WERI-Rb-1 (cell line): Measurements from ENCODE around the gene KCNK5.

Source experiments
- DNase-seq: peaks from one replicate; pipeline ENCODE4 v3.0.0-alpha.2; 2020
- H3K27ac ChIP-seq: fragments of 250-450 bp; sonication (Bioruptor Pico); 2 replicates; pipeline ENCODE4 v1.5.1; 2020; ENCODE audit warnings: mild to moderate bottlenecking, moderate library complexity
- H3K27me3 ChIP-seq: fragments of 250-450 bp; sonication (Bioruptor Pico); 2 replicates; pipeline ENCODE4 v1.5.1; 2021; ENCODE audit warnings: mild to moderate bottlenecking, low read depth, moderate library complexity; ENCODE audit not compliant: insufficient read depth, severe bottlenecking
- H3K36me3 ChIP-seq: fragments of 250-450 bp; sonication (Bioruptor Pico); 2 replicates; pipeline ENCODE4 v1.5.1; 2020; ENCODE audit warnings: mild to moderate bottlenecking, moderate library complexity
- H3K4me3 ChIP-seq: 2 replicates; pipeline ENCODE4 v1.5.1; 2011; ENCODE audit warnings: low read depth, mild to moderate bottlenecking, control low read depth, low read length
- H3K9me3 ChIP-seq: fragments of 250-450 bp; sonication (Bioruptor Pico); 2 replicates; pipeline ENCODE4 v1.5.1; 2021; ENCODE audit warnings: mild to moderate bottlenecking, moderate library complexity; ENCODE audit not compliant: severe bottlenecking
- TF ChIP-seq, protein P1 (sequence below): IDR thresholded peaks from 2 replicates; pipeline ENCODE4 v1.5.1; 2011; ENCODE audit warnings: low read depth, mild to moderate bottlenecking, control low read depth, inconsistent platforms, low read length

KCNK5 gene

GRCh38 chr6:39190545-39191235, 38.6 kb downstream of the KCNK5 start:
- Histone ChIP-seq H3K27ac (peak overlapping the region; percentile 97), H3K27me3 (no peaks in the 10 kb centered on the region), H3K4me3 (no peak overlapping the region), H3K9me3 (peaks cover 7% of the 10 kb centered on the region), H3K36me3 (no peaks in the 10 kb centered on the region)
- TF ChIP-seq, protein P1, sequence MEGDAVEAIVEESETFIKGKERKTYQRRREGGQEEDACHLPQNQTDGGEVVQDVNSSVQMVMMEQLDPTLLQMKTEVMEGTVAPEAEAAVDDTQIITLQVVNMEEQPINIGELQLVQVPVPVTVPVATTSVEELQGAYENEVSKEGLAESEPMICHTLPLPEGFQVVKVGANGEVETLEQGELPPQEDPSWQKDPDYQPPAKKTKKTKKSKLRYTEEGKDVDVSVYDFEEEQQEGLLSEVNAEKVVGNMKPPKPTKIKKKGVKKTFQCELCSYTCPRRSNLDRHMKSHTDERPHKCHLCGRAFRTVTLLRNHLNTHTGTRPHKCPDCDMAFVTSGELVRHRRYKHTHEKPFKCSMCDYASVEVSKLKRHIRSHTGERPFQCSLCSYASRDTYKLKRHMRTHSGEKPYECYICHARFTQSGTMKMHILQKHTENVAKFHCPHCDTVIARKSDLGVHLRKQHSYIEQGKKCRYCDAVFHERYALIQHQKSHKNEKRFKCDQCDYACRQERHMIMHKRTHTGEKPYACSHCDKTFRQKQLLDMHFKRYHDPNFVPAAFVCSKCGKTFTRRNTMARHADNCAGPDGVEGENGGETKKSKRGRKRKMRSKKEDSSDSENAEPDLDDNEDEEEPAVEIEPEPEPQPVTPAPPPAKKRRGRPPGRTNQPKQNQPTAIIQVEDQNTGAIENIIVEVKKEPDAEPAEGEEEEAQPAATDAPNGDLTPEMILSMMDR = no peak
- no peak for DNase-seq

GRCh38 chr6:39189915-39190544, 39.2 kb downstream of the KCNK5 start:
- no peaks in the 10 kb centered on the region for H3K27me3 ChIP-seq
- H3K27ac ChIP-seq = peak overlapping the region; percentile 97

GRCh38 chr6:39189131-39189530, 40.1 kb downstream of the KCNK5 start:
- Histone ChIP-seq H3K27ac (peak overlapping the region; percentile 14; the same call in 1 of the 2 replicates), H3K9me3 (peaks cover 1% of the 10 kb centered on the region), H3K36me3 (no peaks in the 10 kb centered on the region), H3K27me3 (no peaks in the 10 kb centered on the region), H3K4me3 (no peak overlapping the region)
- TF ChIP-seq, protein P1 = no peak
- no peak for DNase-seq

More at GRCh38 chr6:39189915-39190544, 39.2 kb downstream of the KCNK5 start:
- TF ChIP-seq, protein P1 = peak; percentile 98
- Histone ChIP-seq H3K36me3 (no peaks in the 10 kb centered on the region), H3K4me3 (no peak overlapping the region), H3K9me3 (peaks cover 3% of the 10 kb centered on the region)
- peak; percentile 93 for DNase-seq

- no peaks in the 10 kb centered on the region for H3K9me3 ChIP-seq
- no peak overlapping the region for H3K4me3 ChIP-seq
- peak overlapping the region; percentile 14; the same call in 1 of the 2 replicates for H3K27ac ChIP-seq
- H3K27me3 ChIP-seq = no peaks in the 10 kb centered on the region
- DNase-seq = no peak
- no peaks in the 10 kb centered on the region for H3K36me3 ChIP-seq
- TF ChIP-seq, protein P1 = no peak
Observed at GRCh38 chr6:39188571-39188970, 40.7 kb downstream of the KCNK5 start.

DNA sequence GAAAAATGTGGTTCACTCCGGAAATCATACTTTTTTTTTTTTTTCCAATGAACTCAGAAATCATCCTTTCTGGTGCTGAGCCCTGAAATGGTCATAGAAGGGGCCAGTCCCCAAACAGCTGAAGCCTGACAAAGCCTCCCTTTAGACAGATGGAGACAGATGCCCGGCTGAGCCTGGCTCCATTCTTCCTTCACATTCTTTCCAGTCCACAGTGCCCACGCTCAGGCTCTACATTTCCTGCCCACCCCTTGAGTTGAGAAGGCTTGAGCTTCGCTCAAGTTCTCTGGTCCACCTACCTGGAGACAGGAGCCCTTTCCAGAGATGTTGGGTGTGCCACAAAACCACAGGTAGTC, 41.2 kb downstream of the KCNK5 start:
- no peak overlapping the region for H3K27ac ChIP-seq
- no peak for DNase-seq
- H3K9me3 ChIP-seq = no peaks in the 10 kb centered on the region
- H3K27me3 ChIP-seq = no peaks in the 10 kb centered on the region
- H3K36me3 ChIP-seq = no peaks in the 10 kb centered on the region
- TF ChIP-seq, protein P1 = no peak
- no peak overlapping the region for H3K4me3 ChIP-seq
